ENCODE measurements around the gene HGD. TPM values are rescaled to one million over a fixed set of nuclear protein-coding genes. Genes with fewer than 3 reads are reported as not detected.

HGD gene
- total and polyA plus RNA-seq, 2 donors (not counting 3 experiments of a cell fraction or from before 2014, with no cell fraction given): 0.18 to 0.22 TPM

GRCh38 chr3:120659834-120660233, 22.2 kb downstream of the HGD start:
- Histone ChIP-seq H3K4me3 (replicated peaks in 1 of 3; ENCODE audit: insufficient read depth in 1 of 3, low read depth in 1 of 3, low read length in 3 of 3) (no peak overlapping the region), H3K9me3 (replicated peaks; ENCODE audit: control insufficient read depth, insufficient read depth, low read length) (no peaks in the 10 kb centered on the region), H3K27me3 (ENCODE audit: control insufficient read depth in 2 of 2, insufficient read depth in 2 of 2, low read length in 2 of 2) (no peaks in the 10 kb centered on the region), H3K36me3 (ENCODE audit: control insufficient read depth in 2 of 2, extremely low read depth in 1 of 2, insufficient read depth in 2 of 2, low read length in 2 of 2) (no peaks in the 10 kb centered on the region), H3K4me1 (ENCODE audit: control insufficient read depth, extremely low read depth, insufficient read depth, low read length) (no peaks in the 10 kb centered on the region), H4K20me1 (replicated peaks; ENCODE audit: control insufficient read depth, extremely low read depth, insufficient read depth, low read length) (no peaks in the 10 kb centered on the region), H3K27ac (ENCODE audit: insufficient read depth, low read depth, low read length) (no peak overlapping the region), H3K9me1 (replicated peaks; ENCODE audit: control insufficient read depth, extremely low read depth, insufficient read depth, low read length) (no peaks in the 10 kb centered on the region), H3K79me2 (ENCODE audit: control insufficient read depth, insufficient read depth, low read length) (no peaks in the 10 kb centered on the region), H2AFZ (ENCODE audit: low read depth, low read length) (no peak overlapping the region), H3K4me2 (ENCODE audit: insufficient read depth, low read length) (no peak overlapping the region), H3K9ac (replicated peaks; ENCODE audit: extremely low read depth, insufficient read depth, low read length) (no peak overlapping the region)
- intact Hi-C loops (cut with micrococcal nuclease): no loop called here
- dilution Hi-C loops (cut with MboI; ENCODE audit: extremely low pct_ligation_motif_present, low sequenced_read_pairs): no loop called here
- BruUV-seq (replicated peaks): no TSS peak
- ChIA-PET CTCF (no interaction called here), POLR2A (no interaction called here)
- FAIRE-seq: no peak
- TF ChIP-seq MYC (IDR thresholded peaks at IDR 0.05; ENCODE audit: low read depth, low read length) (no peak), FOS (IDR thresholded peaks at IDR 0.05; ENCODE audit: borderline replicate concordance, insufficient read depth, low read length) (no peak), POLR2AphosphoS5 (IDR thresholded peaks at IDR 0.05; ENCODE audit: insufficient read depth, low read depth, low read length) (no peak), GATA2 (IDR thresholded peaks at IDR 0.05; ENCODE audit: insufficient read depth, insufficient read length, low read depth, low read length) (no peak), JUN (IDR thresholded peaks at IDR 0.05; ENCODE audit: borderline replicate concordance, insufficient read depth, insufficient read length, low read depth) (no peak), MAX (IDR thresholded peaks at IDR 0.05; ENCODE audit: insufficient read depth, insufficient read length) (no peak), POLR2A (IDR thresholded peaks at IDR 0.05; ENCODE audit: low read depth, low read length) (no peak), EZH2 (IDR thresholded peaks at IDR 0.05; ENCODE audit: borderline replicate concordance, low read depth, low read length, severe bottlenecking) (no peak)
- TF ChIP-seq, protein P1, sequence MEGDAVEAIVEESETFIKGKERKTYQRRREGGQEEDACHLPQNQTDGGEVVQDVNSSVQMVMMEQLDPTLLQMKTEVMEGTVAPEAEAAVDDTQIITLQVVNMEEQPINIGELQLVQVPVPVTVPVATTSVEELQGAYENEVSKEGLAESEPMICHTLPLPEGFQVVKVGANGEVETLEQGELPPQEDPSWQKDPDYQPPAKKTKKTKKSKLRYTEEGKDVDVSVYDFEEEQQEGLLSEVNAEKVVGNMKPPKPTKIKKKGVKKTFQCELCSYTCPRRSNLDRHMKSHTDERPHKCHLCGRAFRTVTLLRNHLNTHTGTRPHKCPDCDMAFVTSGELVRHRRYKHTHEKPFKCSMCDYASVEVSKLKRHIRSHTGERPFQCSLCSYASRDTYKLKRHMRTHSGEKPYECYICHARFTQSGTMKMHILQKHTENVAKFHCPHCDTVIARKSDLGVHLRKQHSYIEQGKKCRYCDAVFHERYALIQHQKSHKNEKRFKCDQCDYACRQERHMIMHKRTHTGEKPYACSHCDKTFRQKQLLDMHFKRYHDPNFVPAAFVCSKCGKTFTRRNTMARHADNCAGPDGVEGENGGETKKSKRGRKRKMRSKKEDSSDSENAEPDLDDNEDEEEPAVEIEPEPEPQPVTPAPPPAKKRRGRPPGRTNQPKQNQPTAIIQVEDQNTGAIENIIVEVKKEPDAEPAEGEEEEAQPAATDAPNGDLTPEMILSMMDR (IDR thresholded peaks at IDR 0.05; ENCODE audit: extremely low read depth in 1 of 2, insufficient read depth in 1 of 2, low read depth in 1 of 2, low read length in 2 of 2): no peak
- no peak for DNase-seq (ENCODE audit: low read depth, low spot score)
